IPS DF 4.7 (cell line): ENCODE measurements around the gene PACS1.

ENCODE experiments used
- DNase-seq: peaks from one replicate; pipeline ENCODE4 v3.0.0-alpha.2; 2013; ENCODE audit warnings: low spot score; ENCODE audit errors: extremely low read depth

PACS1 gene

GRCh38 chr11:66183494-66184048 lies 113.5 kb downstream of the PACS1 start:
- DNase-seq = no peak

DNA sequence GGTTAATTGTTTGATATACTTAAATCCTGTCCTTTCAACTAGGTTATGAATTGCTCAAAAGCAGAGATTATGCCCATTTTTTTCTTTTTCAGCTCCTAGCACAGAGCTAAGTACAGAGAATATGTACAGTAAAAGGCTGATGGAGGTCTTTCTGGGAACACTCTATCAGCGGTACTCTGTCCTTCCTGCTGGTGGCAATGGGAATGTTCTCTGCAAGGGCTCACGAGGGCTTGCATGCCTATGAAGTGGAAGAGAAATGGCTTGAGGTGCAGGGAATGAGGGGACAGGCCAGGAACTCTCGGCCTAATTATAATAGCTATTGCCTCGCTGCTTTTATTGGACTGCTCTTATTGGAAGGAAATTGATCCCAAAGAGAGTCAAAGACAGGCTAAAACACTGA lies 114.7 kb downstream of the PACS1 start:
- DNase-seq = no peak

DNA sequence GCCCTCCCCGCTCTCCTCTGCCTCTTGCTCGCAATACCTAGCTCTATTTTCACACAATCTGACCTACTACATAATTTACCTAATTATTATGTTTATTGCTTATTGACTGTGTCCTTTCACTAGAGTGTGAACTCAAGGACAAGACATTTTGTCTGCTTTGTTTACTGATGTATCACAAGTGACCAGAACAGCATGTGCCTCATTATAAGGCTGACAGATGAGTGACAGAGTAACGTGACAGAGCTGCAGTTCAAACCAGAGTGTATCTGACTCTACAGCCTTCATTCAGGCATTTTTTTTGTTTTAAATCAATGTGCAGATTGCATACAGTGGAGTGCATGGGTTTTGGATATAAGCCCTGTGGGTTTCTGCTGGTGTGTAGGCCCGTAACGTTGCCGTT lies 116.4 kb downstream of the PACS1 start:
- DNase-seq = no peak

GRCh38 chr11:66187453-66187852 lies 117.4 kb downstream of the PACS1 start:
- no peak for DNase-seq

GRCh38 chr11:66188580-66188979 lies 118.5 kb downstream of the PACS1 start:
- no peak for DNase-seq

GRCh38 chr11:66189031-66189745 lies 119.1 kb downstream of the PACS1 start:
- DNase-seq = no peak

- DNase-seq = no peak
Measured at GRCh38 chr11:66190786-66191185, 120.7 kb downstream of the PACS1 start.

GRCh38 chr11:66192181-66192863 lies 122.2 kb downstream of the PACS1 start:
- DNase-seq = no peak

- DNase-seq = no peak
Measured at GRCh38 chr11:66194391-66194790, 124.3 kb downstream of the PACS1 start.

GRCh38 chr11:66195867-66196266 lies 125.8 kb downstream of the PACS1 start:
- DNase-seq = no peak

GRCh38 chr11:66203847-66204246 lies 133.8 kb downstream of the PACS1 start:
- DNase-seq = no peak

GRCh38 chr11:66204412-66204811 lies 134.3 kb downstream of the PACS1 start:
- DNase-seq = no peak

DNA sequence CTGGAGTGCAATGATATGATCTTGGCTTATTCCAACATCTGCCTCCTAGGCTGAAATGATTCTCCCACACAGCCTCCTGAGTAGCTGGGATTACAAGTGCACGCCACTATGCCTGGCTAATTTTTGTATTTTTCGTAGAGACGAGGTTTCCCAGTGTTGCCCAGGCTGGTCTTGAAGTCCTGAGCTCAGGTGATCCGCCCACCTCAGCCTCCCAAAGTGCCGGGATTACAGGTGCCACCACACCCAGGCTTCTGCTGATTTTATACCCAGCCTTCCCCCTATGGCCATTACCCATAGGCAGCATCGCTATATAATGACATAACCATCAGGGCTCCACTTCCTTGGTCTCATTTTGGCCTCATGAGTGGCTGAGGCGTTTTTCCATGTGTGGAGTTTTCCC lies 137.7 kb downstream of the PACS1 start:
- no peak for DNase-seq

- no peak for DNase-seq
Measured at GRCh38 chr11:66211100-66211499, 141.0 kb downstream of the PACS1 start.

- no peak for DNase-seq
Measured at GRCh38 chr11:66216911-66217310, 146.8 kb downstream of the PACS1 start.

DNA sequence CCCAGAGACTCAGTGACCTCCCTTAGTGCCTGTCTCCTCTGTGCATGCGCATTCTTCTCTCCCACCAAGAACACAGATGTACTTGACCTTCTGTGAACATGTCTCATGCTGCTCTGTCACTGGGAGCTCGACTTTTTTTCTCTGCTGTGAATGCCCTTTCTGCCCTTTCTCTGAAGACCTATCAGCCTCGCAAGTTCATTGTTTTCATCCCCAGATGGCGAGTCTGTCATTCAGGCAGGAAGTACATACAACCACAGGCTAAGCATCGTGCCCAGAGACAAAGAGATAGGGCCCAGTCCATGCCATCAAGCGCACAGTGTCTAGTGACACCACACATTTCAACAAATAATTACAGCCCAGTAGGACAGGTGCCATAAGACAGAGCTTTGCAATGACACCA lies 148.0 kb downstream of the PACS1 start:
- no peak for DNase-seq

DNA sequence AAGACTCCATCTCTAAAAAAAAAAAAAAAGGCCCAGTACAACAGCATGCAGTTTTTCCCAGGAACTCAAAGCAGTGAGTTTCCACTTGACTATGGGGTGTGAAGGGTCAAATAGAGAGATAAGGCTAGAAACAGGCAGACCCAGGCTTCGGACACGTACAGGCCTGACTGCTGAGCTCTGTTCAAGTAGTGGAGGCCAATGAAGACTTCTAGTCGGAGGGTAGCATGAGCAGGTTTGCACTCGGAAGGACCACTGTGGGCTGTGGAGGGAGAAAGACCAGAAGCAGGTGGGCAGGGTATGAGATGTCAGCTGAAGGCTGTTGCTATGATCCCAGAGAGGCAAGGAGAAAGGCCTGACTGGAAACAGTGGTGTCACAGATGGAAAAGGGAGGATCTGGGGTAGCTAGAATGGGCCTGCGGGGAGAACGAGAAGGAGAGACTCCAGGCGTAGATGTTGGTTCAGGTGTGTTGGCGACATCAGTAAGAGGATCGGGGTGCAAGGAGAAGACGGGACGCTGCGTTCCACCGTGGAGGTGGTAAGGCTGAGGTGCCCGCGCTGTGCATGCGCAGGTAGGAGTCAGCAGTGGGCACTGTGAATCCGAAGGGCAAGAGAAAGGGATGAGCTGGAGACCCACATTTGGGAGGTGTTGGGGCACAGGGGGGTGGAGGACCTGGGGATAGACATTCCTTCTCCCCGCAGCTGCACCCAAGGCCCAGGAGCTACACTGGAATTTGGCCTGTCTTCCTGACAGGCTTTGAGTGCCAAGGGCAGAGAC lies 149.0 kb downstream of the PACS1 start:
- DNase-seq = no peak

DNA sequence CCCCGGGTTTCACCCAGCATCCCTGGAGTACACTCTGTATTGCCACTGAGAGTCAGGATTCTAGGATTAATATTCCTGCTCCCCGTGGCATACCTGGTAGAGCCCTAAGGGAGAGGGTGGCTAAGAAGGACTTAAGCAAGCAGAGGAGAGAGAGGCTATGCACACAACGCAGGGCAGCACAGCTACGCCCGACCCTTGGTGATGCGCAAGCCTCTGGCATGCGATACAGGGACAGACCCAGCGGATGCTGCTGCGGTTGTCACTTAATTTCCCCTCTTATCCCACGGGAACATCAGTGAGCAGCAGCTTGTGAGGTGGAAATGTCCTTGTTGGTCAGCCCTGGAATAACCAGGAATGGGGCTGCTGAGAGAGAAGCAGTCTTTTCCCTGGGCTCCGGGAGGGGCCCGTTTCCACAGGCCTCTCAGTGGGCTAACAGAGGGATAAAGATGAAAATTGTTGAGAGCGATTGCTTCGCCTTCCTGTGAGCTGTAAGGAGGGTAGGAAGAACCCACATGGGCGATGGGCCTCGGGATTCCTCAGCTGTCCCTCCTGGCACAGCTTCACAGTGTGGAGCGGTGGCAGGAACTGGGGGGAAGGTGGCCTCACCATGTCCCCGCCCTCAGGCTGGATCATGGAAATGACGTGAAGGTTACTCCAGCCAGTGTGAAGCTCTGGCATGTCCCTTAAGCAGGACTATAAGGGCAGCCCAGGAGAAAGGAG lies 149.9 kb downstream of the PACS1 start:
- no peak for DNase-seq

GRCh38 chr11:66220566-66220935 lies 150.5 kb downstream of the PACS1 start:
- no peak for DNase-seq

DNA sequence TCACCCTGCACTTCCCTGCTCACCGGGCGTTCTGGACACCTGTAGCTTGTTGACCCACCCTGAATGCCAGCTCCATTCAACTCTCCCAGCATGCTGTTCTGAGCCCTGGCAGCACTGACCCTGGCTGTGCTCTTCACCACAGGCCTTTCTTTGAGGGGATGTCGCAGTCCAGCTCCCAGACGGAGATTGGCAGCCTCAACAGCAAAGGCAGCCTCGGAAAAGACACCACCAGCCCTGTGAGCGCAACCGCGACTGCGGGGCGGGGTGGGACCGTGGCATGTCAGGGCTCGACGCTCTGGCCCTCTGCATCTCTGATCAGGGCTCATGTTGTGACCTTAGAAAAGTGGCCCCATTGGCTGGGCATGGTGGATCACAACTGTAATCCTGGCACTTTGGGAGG lies 150.9 kb downstream of the PACS1 start:
- DNase-seq = no peak

DNA sequence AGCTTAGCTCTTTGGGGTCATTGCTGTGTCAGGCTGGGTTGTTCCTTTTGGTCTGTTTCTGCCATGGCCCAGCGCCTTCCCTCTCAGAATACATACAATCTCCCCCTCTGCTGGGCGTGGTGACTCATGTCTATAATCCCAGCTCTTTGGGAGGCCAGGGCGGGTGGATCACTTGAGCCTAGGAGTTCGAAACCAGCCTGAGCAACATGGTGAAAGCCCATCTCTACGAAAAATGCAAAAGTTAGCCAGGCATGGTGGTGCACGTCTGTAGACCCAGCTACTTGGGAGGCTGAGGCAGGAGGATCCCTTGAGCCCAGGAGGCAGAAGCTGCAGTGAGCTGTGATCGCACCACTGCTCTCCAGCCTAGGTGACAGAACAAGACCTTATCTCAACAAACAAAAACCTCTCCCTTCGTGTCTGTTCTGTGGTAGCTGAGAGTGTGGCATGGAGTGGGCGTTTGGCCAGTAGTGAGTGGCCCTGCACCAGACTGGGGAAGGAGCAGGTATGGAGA lies 151.7 kb downstream of the PACS1 start:
- DNase-seq = no peak
